Vagina (tissue), 2 donors: ENCODE results near the gene TBL1X.

ENCODE experiments used
- POLR2AphosphoS5 ChIP-seq, 2 donors: sonication (generic); formaldehyde crosslinking; IDR thresholded peaks; one replicate each; pipeline ENCODE4 v1.9.0; 2017; ENCODE audit warnings: antibody characterized with exemption in 2 of 2, mild to moderate bottlenecking in 2 of 2, low read depth in 1 of 2; ENCODE audit not compliant: insufficient read depth in 1 of 2
- TF ChIP-seq, protein P1 (sequence below), 3 experiments: fragments of 450-650 bp in 2 of 3; fragments of 200-600 bp in 1 of 3; sonication (generic) in 1 of 3; IDR thresholded peaks; one replicate each; pipeline ENCODE4 v1.5.1; 2017 to 2019; ENCODE audit warnings: antibody characterized with exemption in 3 of 3, mild to moderate bottlenecking in 2 of 3, moderate library complexity in 2 of 3

DNA sequence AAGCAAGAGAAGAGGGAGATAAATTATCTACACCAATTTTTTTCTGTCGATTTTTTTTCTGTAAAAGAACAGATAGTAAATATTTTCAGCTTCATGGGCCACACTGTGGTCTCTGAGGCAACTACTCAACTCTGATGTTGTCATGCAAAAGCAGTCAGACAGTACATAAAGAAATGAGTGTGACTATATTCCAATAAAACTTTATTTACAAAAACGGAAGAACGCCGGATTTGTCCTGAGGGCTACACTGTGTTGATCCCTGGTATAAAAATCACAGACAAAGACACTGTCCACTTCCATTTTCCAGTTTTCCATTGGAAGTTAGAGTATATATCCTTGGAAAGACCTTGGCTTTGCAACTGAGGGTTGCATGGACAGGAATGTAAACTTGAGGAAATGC lies 282.8 kb downstream of the TBL1X start:
- TF ChIP-seq, protein P1, sequence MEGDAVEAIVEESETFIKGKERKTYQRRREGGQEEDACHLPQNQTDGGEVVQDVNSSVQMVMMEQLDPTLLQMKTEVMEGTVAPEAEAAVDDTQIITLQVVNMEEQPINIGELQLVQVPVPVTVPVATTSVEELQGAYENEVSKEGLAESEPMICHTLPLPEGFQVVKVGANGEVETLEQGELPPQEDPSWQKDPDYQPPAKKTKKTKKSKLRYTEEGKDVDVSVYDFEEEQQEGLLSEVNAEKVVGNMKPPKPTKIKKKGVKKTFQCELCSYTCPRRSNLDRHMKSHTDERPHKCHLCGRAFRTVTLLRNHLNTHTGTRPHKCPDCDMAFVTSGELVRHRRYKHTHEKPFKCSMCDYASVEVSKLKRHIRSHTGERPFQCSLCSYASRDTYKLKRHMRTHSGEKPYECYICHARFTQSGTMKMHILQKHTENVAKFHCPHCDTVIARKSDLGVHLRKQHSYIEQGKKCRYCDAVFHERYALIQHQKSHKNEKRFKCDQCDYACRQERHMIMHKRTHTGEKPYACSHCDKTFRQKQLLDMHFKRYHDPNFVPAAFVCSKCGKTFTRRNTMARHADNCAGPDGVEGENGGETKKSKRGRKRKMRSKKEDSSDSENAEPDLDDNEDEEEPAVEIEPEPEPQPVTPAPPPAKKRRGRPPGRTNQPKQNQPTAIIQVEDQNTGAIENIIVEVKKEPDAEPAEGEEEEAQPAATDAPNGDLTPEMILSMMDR (IDR thresholded peaks at IDR 0.05) = no peak
- TF ChIP-seq POLR2AphosphoS5 (IDR thresholded peaks at IDR 0.05; ENCODE audit: insufficient read depth in 1 of 2, low read depth in 1 of 2) = no peak
